Adrenal gland (tissue), 12 donors: ENCODE data around the gene RAET1E. TPM values are rescaled to one million over a fixed set of nuclear protein-coding genes. Genes with fewer than 3 reads are reported as not detected.
"Not testable (repeated sequence)": the region's sequence is repeated elsewhere in the genome, so short reads cannot be mapped to it uniquely, and the experiment has no call there.

Experiments
- DNase-seq, 7 donors: peaks; one replicate each; pipeline ENCODE4 v3.0.0-alpha.2; 2019 to 2020
- H3K27ac ChIP-seq, 5 donors: fragments of 200-600 bp; sonication (generic) in 4 of 5; 1 replicate in 3 of 5; 2 replicates in 2 of 5; pipeline versions ENCODE4 v1.5.1 to v1.8.0; 2016 to 2020; ENCODE audit warnings: mild to moderate bottlenecking in 1 of 5
- H3K27me3 ChIP-seq: fragments of 200-600 bp; 2 replicates; pipeline ENCODE4 v1.8.0; 2021
- H3K36me3 ChIP-seq, 2 donors: fragments of 200-600 bp; replicated peaks in 1 of 2; 1 replicate in 1 of 2; 2 replicates in 1 of 2; pipeline versions ENCODE4 v1.5.1 to v1.8.0; 2018 to 2022
- H3K4me1 ChIP-seq, 2 donors: fragments of 200-600 bp; replicated peaks in 1 of 2; 1 replicate in 1 of 2; 2 replicates in 1 of 2; pipeline versions ENCODE4 v1.5.1 to v1.8.0; 2018 to 2021
- H3K4me3 ChIP-seq, 4 donors: fragments of 200-600 bp; sonication (generic) in 3 of 4; one replicate each; pipeline ENCODE4 v1.5.1; 2016 to 2018
- H3K9me3 ChIP-seq, 3 donors: fragments of 200-600 bp; sonication (generic) in 1 of 3; replicated peaks in 1 of 3; 1 replicate in 2 of 3; 2 replicates in 1 of 3; pipeline versions ENCODE4 v1.5.1 to v1.8.0; 2016 to 2021
- POLR2A ChIP-seq, 2 donors: fragments of 450-650 bp; IDR thresholded peaks; one replicate each; pipeline ENCODE4 v1.6.1; 2017; ENCODE audit warnings: antibody characterized with exemption in 2 of 2, mild to moderate bottlenecking in 2 of 2, moderate library complexity in 1 of 2
- WGBS, 4 donors: extraction: QIAGEN DNeasy Blood & Tissue Kit in 2 of 4; methylation state at CpG; one replicate each; pipeline versions ENCODE4 v1.1.5 to v1.1.7; 2013 to 2017; 5-methylcytosine and 5-hydroxymethylcytosine counted together
- intact Hi-C, 2 donors: fragments of 100-400 bp; cut with DNase I; formaldehyde crosslinking; loops; one replicate each; pipeline versions ENCODE4 v1.14.1 to v1.15.0; 2022 to 2023
- polyA plus RNA-seq, 3 donors: library from polyadenylated mRNA; stranded (reverse); fragments of 200-250 nt in 2 of 3; fragments of 350-450 nt in 1 of 3; fragmentation: Illumina TruSeq in 1 of 3; extraction: RNeasy Lipid Tissue Mini Kit (QIAGEN cat#74804) in 1 of 3; gene quantifications; one replicate each; pipeline ENCODE4 v1.2.3, GENCODE V29; 2013 to 2014
- total RNA-seq, 9 donors: library from RNA; depleted of rRNA in 4 of 9; stranded (reverse); fragments of >200 nt in 4 of 9; fragments of 120-200 nt in 1 of 9; fragmentation: NEBNext Ultra II Directional in 1 of 9; extraction: Animal tissue kit (Norgen Biotek cat#: 25700) in 1 of 9; gene quantifications; one replicate each; pipeline versions ENCODE4 v1.1.0 to v1.2.4, GENCODE V29; 2013 to 2023
- TF ChIP-seq, protein P1 (sequence below), 6 experiments: fragments of 450-650 bp in 4 of 6; fragments of 200-600 bp in 2 of 6; sonication (generic) in 1 of 6; IDR thresholded peaks; 1 replicate in 5 of 6; 2 replicates in 1 of 6; pipeline versions ENCODE4 v1.5.1 to v1.8.0; 2016 to 2021; ENCODE audit warnings: antibody characterized with exemption in 6 of 6, mild to moderate bottlenecking in 2 of 6, moderate library complexity in 1 of 6
- donor health status: healthy with polysubstance abuse.
- donor health status: Bipolar disorder and iron deficiency.
- donor health status: DM: yes; HTN: yes; CAD: no.
- donor health status: DM: no; HTN: no; CAD: no.
- donor health status: DM: no; HTN: no; CAD: no.
- donor health status: DM: yes; HTN: yes; CAD: no.

The RAET1E gene
- total and polyA plus RNA-seq, 12 donors: 0.17 to 9.2 (median 1.1) TPM; not detected in 1

DNA sequence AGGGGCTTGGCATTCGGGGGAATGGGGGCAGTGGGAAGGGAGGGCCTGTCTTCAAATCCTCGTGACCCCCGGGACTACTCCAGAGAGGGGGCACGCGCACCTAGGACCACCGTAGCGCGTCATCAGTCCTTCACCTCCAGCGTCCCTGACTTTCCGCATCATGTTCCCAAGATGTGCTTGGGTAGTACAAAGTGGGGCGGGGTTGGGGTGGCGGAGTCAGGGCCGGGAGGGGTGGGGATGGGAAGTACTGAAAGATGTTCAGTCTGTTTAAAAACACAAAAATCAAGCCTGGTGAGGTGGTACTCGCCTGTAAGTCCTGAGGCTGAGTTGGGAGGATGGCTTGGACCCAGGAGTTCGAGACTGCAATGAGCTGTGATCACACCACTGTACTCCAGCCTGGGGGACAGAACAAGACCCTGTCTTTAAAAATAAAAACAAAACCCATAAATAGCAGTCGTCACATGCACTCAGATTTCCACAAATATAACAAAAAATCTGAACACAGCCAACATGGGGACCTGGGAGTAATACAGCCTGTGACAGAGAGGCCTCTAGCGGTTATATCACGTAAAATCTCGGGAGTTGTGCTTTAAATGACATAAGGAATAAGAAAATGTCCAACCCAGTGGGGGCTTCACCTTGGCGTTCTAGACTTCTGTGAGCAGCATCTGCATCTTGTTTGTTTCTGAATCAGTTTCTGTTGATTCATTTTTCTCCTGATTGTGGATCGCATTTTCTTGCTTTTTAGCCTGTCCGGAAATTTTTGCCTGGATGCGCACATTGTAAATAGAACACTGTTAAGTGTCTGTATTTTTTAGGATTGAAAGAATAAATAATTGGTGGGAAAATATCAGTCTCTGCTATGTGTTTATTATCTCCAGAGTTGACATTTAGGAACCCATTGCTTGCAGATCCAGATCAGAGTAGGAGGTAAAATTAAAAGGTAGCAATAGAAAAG is 33.1 kb downstream of the RAET1E start:
- Histone ChIP-seq H3K9me3 (no peaks in the 10 kb centered on the region), H3K4me1 (peaks cover 3 to 25% of the 10 kb centered on the region in 2 donors), H3K27me3 (no peaks in the 10 kb centered on the region), H3K27ac (peak overlapping the region; percentile 87 to 98 (median 91)), H3K36me3 (no peaks in the 10 kb centered on the region), H3K4me3 (peak overlapping the region in 2 of 4 donors; percentile 51 to 85)
- peak; percentile 49 to 78 (median 54) for DNase-seq
- intact Hi-C loops: loop anchor here (10.0 kb wide), 1 partner anchor 60 kb away; the partner anchor contains the start of gene RAET1G (in 2 of the 2)
- 11 to 20% (median 15%) methylated on average over 13 to 23 of the region's 23 CpGs for WGBS, 4 donors
- no peak for TF ChIP-seq POLR2A (IDR thresholded peaks at IDR 0.05)
- TF ChIP-seq, protein P1, sequence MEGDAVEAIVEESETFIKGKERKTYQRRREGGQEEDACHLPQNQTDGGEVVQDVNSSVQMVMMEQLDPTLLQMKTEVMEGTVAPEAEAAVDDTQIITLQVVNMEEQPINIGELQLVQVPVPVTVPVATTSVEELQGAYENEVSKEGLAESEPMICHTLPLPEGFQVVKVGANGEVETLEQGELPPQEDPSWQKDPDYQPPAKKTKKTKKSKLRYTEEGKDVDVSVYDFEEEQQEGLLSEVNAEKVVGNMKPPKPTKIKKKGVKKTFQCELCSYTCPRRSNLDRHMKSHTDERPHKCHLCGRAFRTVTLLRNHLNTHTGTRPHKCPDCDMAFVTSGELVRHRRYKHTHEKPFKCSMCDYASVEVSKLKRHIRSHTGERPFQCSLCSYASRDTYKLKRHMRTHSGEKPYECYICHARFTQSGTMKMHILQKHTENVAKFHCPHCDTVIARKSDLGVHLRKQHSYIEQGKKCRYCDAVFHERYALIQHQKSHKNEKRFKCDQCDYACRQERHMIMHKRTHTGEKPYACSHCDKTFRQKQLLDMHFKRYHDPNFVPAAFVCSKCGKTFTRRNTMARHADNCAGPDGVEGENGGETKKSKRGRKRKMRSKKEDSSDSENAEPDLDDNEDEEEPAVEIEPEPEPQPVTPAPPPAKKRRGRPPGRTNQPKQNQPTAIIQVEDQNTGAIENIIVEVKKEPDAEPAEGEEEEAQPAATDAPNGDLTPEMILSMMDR (IDR thresholded peaks at IDR 0.05): peak; percentile 60 to 82 (median 68)

DNA sequence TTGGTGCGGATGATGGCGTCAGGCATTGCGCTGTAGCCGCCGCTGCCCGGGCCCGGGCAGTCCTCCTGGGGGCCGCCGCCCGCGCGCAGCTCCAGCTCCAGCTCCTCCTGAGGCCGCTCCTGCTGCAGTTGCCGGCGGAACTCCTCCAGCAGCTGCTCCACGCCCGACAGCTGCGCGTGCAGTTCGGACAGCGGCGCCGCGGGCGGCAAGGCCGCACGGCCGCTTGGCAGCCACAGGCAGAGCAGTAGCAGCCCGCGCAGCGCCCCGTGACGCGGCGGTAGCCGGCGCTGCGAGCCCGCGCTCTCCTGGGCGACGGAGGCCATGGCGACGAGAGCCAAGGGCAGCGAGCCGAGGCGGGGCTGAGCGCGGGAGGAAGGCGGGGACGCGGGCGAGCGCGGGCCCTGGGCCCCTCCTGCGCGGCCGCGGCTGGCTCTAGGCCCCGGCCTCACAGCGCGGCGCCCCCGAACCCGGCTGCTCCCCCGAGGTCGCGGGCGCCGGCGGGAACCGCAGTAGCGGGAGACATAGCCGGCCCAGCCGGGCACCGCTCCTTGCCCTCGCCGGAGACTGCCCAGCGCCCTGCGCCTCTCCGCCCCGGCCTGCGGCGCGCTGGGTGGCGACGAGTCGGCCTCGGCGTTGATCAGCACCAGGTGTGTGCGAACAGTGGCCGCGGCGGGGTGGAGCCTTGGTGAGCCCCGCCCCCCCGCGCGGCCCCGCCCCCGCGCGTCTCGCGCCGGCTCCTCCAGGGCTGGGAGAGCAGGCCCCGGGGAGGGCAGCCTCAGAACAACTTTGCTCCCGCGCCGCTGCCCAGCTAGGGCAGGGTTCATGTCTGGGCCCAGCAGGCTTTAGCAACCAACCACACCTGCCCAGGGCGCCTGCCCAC is 34.0 kb downstream of the RAET1E start, which contains the start of gene LRP11:
TSS of gene LRP11 (minus strand) at position 662 of the 880 bp plus-strand sequence. CDS start at position 323, 339 bp downstream.
- 0% methylated on average over 3 to 110 of the region's 110 CpGs for WGBS, 4 donors
- intact Hi-C loops: loop anchor here (10.0 kb wide), 1 partner anchor 61 kb away; the partner anchor contains the start of gene RAET1G (in 2 of the 2)

DNA sequence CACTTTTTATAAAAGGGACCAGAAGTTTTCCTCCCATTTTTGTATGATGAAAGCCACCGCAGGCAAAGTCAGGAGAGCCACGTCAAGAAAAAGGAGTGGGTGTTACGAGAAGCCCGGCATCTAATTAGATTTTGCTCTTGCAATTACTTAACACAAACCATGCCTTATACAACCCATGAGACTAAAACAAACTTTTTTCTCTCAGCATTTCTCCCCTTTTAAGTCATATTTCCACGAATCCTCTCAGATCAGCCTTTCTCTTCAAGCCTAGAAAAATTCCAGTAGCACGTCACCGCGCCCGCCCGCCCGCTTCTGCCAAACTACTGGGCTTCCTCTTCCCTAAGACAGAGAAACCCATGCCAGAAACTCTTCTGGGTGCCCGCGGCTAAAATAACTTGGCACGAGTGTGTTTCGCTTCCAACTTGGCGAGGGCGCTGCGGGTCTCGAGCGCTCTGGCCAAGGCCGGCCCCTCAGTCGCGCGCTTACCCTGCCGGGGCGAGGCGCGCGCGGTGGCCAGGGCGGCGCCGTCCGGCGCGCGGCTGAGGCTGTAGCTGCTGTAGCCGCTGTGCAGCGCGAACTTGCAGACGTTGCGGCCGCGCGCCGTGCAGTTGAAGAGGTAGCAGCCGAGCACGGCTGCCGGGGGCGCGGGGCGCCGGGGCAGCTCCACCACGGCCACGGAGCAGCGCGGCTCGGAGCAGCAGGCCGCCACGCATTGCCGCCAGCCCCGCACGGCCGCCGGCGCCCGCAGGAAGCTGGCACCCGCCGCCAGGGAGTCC is 34.8 kb downstream of the RAET1E start:
- no peaks in the 10 kb centered on the region for H3K9me3 ChIP-seq
- intact Hi-C loops: loop anchor here (10.0 kb wide), 1 partner anchor 62 kb away; the partner anchor contains the start of gene RAET1G (in 2 of the 2)
- DNase-seq: peak; percentile 72 to 89 (median 84)
- peaks cover 3 to 25% of the 10 kb centered on the region in 2 donors for H3K4me1 ChIP-seq
- no peaks in the 10 kb centered on the region for H3K36me3 ChIP-seq
- WGBS, 4 donors: 1% methylated on average over 32 to 69 of the region's 69 CpGs
- H3K27ac ChIP-seq: peak overlapping the region; percentile 87 to 98 (median 91)
- H3K4me3 ChIP-seq: peak overlapping the region; percentile 12 to 85 (median 56)
- TF ChIP-seq, protein P1 (IDR thresholded peaks at IDR 0.05): no peak
- TF ChIP-seq POLR2A (IDR thresholded peaks at IDR 0.05): peak; percentile 24 to 66
- no peaks in the 10 kb centered on the region for H3K27me3 ChIP-seq

More for the DNA sequence above, 34.0 kb downstream of the RAET1E start, which contains the start of gene LRP11:
- no peaks in the 10 kb centered on the region for H3K27me3 ChIP-seq
- no peaks in the 10 kb centered on the region for H3K9me3 ChIP-seq
- no peaks in the 10 kb centered on the region for H3K36me3 ChIP-seq
- H3K4me1 ChIP-seq: peaks cover 3 to 25% of the 10 kb centered on the region in 2 donors
- TF ChIP-seq POLR2A (IDR thresholded peaks at IDR 0.05): peak; percentile 68 to 87
- TF ChIP-seq, protein P1 (IDR thresholded peaks at IDR 0.05): no peak
- H3K4me3 ChIP-seq: peak within 1 kb of the TSS; percentile 12 to 85 (median 56)
- DNase-seq: peak; percentile 85 to 96 (median 90)
- peak within 1 kb of the TSS; percentile 87 to 98 (median 91) for H3K27ac ChIP-seq

DNA sequence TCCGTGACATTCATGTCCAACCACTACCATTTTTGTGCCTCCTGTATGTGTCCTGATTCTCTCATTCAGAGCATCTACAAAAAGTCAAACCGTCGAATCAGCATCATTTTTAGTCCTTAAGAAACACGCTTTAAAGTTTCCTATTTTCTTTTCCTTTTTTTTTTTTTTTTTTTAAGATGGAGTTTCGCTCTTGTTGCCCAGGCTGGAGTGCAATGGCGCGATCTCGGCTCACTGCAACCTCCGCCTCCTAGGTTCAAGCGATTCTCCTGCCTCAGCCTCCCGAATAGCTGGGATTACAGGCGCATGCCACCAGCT is 35.5 kb downstream of the RAET1E start:
- intact Hi-C loops: loop anchor here (10.0 kb wide), 1 partner anchor 62 kb away; the partner anchor contains the start of gene RAET1G (in 2 of the 2)
- H3K9me3 ChIP-seq, H3K27me3 ChIP-seq, H3K36me3 ChIP-seq, DNase-seq: not testable (repeated sequence)
- Histone ChIP-seq H3K27ac (peak overlapping the region in 3 of 5 donors; percentile 91 to 98 (median 97)), H3K4me1 (peaks cover 3 to 25% of the 10 kb centered on the region in 2 donors), H3K4me3 (peak overlapping the region in 1 of 4 donors; percentile 85)
- 81 to 91% (median 84%) methylated on average over 8 to 12 of the region's 12 CpGs for WGBS, 4 donors
